GM18907 (cell line): ENCODE results near the gene IGFBP4.

Experiments used
- ATAC-seq: cut with Tn5 transposase; IDR thresholded peaks from one replicate; pipeline ENCODE4 v1.9.1; 2021; ENCODE audit warnings: mild to moderate bottlenecking, moderate library complexity; ENCODE audit not compliant: unreplicated experiment

The IGFBP4 gene

DNA sequence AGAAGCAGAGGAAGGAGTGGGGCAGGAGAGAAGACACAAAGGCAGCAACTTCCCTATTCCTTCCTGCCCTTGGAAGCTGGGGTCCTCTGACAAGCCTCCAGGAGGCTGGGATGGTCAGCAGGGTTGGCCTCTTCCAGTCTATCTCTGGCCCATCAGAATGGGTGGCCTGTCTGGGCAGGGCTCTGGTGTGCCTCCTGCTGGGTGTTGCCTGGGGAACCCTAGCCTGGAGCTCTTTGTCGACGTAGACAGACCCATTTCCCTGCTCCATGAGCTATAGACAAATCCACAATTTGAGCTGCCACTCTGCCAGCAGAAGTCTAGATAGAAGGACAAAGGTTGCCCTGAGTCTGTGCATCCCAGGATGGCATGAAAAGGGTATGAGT, 11.4 kb downstream of the IGFBP4 start:
- ATAC-seq, result no peak

DNA sequence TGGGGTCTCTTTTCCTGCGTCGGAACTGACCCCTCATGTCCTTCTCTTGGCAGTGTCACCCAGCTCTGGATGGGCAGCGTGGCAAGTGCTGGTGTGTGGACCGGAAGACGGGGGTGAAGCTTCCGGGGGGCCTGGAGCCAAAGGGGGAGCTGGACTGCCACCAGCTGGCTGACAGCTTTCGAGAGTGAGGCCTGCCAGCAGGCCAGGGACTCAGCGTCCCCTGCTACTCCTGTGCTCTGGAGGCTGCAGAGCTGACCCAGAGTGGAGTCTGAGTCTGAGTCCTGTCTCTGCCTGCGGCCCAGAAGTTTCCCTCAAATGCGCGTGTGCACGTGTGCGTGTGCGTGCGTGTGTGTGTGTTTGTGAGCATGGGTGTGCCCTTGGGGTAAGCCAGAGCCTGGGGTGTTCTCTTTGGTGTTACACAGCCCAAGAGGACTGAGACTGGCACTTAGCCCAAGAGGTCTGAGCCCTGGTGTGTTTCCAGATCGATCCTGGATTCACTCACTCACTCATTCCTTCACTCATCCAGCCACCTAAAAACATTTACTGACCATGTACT, 13.2 kb downstream of the IGFBP4 start:
- no peak for ATAC-seq

- no peak for ATAC-seq
These were observed 14.1 kb downstream of the IGFBP4 start for GRCh38 chr17:40457369-40457768.

DNA sequence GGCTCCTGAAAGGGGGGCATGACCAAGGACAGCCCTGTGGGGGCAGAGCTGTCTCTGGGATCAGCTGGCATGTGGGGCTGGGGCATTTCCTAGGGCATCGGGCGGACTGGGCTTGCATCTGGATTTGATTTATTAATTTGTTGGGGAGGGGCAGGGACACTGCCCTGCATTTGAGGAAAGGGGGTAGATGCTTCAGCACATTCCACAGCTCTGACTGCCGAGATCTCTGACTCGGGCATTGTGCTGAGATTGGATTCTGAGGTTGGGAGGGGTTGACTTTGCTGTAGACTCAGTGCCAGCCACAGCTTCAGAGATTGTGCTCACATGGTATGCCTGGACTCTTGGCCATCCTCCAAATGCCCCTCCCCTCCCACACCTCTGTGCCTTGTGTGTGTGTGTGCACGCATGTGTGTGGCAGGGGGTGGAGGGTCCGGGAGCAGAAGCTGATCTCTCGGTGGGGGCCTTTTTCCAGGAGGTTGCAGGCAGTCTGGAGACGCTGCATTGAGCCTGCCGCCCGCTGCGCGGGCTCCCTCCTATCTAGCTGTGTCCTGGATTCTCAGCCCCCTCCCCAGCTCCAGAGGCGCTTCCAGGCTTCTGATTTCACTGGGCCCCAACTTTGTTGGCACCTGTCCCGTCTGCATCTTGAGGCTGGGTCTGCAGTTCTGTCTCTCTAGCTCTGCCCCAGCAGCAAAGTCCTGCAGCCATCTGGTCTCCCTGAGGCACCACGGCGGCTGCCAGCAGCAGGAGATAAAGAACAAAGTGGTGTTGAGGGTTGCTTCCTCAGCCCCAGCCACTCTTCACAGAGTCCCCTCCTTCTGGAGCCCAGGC, 14.9 kb downstream of the IGFBP4 start:
- ATAC-seq, result no peak

DNA sequence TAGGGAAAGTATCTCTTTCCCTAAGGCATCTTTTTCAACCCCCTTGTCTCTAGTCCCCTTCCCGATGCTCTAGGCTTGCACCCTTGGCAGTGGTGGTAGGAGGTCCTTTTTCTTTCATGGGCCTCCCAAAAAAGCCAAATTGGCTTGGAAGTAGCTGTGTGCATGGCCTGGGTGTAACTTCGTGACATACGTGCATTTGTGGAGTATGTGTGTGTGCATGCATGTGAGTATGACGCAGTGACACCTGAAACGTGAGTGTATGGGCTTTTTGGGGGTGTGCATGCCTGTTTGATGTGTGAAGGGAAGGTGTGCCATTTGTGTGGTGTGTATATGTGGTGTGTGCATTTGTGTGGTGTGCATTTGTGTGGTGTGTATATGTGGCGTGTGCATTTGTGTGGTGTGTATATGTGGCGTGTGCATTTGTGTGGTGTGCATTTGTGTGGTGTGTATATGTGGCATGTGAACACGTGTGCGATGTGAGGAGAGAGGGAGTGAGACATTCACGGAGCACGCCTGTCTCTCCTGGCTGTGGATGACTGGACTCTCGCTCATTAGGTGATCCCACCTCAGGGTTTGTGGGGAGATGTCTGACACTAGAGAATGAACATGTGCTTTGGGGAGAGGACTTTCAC, 15.7 kb downstream of the IGFBP4 start:
- no peak for ATAC-seq

GRCh38 chr17:40459636-40460603, 16.7 kb downstream of the IGFBP4 start:
- ATAC-seq, result no peak

DNA sequence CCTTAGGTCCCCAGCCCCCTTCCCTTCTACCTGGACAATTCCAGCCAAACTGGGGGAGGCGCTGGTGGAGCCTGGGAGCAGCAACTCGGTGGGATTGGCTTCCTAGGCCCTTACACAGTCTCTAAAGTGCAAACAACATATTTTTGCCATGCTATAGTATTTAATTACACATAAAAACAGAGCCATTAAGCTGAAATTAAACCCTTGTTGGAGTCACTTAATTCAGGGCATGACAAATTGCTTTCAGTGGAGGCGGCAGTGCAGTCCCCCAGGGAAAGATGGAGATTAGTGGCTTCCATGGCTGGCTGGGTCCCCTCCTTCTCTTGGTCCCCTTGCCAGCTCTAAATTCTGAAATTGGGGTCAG, 17.3 kb downstream of the IGFBP4 start:
- ATAC-seq, result no peak

GRCh38 chr17:40460968-40461731, 17.9 kb downstream of the IGFBP4 start:
- no peak for ATAC-seq

- no peak for ATAC-seq
These were observed 18.6 kb downstream of the IGFBP4 start for GRCh38 chr17:40461732-40462342.

GRCh38 chr17:40462343-40463121, 19.3 kb downstream of the IGFBP4 start:
- no peak for ATAC-seq

DNA sequence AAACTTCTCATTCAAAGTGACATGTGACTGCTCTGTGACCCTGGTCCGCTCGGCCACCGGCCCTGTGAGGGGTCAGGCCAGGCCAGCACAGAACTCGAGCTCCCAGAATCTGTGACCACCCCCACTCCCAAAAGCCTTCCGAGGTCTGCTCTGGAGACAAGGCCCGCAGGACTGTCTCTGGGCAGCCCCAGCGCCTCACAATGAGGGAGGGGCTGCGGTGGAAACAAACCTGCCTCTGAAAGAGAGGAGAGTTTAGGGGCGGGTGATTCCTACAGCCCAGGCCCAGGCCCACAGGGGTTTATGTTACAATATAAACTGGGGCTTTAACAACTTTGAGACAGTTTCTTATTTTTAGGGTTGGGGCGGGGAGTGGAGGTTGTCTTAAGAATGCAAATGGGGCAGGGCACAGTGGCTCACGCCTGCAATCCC, 19.9 kb downstream of the IGFBP4 start:
- ATAC-seq, result no peak

DNA sequence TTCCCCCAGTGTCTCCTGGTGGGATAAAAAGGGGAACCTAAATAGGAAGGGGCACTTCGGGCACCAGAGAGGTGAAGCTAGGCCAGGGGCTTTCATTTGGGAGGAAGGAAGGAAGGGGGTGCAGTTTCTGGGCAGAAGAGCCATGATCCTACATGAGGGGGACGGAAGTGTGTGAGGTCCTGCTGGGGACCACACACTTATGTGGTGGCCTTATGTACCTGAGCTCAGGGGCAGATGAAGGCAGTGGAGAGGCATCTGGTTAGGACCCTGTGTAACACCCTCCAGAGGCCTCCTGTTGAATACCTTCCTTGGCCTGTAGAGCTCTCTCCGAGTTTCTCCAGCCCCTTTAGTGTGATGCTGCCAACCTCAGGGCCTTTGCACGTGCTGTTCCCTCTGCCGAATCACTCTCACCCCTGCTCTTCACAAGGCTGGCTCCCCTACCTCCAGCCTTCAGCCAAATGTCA, 21.2 kb downstream of the IGFBP4 start:
- no peak for ATAC-seq

DNA sequence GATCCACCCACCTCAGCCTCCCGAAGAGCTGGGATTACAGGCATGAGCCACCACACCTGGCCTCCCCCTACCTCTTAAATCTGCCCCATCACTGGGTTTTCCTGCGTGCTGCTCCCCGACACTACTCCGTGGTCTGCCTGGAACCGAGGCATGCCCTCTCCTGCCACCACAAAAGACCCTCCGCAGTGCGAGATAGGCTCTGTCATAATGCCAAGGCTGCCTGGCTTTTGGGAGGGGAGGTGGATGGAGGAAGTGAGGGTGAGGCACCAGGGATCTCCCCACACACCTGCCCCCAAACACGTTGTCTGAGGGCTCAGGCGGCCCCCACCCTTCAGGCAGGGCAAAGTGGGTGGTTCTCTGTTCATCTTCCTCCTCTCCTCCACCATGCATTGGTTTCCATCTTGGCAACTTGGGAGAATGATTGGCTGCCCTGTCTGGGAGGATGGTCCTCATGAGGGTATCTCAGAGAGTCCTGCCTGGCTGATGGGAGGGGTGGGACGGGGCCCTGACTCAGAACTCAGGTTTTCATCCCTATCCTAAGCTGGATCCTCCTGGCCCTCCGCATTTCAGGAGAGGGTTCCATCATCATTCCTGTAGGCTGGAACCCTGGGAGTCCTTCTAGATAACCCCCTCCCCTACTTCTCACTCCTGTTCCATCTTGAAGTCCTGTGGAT, 23.2 kb downstream of the IGFBP4 start:
- ATAC-seq, result no peak

DNA sequence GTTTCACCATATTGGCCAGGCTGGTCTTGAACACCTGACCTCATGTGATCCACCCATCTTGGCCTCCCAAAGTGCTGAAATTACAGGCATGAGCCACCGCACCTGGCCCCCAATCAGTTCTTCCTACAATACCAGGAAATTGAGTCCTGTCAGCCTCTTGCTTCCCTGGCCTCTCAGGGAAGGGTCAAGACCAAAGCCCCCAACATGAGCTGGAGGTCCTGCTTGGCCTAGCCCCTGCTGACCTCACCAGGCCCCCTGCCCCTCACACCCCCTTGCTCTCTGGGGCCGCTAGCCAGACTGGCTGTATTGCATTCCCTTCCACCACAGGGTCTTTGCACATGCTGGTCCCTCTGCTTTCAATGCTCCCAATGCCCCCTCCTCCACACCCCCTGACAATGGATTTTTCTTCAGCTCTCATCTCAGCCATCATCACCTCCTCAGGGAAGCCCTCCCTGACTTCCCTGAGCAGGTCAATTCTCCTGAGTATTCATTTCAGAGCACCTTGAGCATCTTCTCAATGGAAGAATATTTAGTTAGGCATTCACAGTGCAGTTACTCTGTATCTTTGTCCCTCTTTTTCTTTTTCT, 24.1 kb downstream of the IGFBP4 start:
- ATAC-seq, result no peak

GRCh38 chr17:40468560-40468959, 25.3 kb downstream of the IGFBP4 start:
- ATAC-seq, result no peak

DNA sequence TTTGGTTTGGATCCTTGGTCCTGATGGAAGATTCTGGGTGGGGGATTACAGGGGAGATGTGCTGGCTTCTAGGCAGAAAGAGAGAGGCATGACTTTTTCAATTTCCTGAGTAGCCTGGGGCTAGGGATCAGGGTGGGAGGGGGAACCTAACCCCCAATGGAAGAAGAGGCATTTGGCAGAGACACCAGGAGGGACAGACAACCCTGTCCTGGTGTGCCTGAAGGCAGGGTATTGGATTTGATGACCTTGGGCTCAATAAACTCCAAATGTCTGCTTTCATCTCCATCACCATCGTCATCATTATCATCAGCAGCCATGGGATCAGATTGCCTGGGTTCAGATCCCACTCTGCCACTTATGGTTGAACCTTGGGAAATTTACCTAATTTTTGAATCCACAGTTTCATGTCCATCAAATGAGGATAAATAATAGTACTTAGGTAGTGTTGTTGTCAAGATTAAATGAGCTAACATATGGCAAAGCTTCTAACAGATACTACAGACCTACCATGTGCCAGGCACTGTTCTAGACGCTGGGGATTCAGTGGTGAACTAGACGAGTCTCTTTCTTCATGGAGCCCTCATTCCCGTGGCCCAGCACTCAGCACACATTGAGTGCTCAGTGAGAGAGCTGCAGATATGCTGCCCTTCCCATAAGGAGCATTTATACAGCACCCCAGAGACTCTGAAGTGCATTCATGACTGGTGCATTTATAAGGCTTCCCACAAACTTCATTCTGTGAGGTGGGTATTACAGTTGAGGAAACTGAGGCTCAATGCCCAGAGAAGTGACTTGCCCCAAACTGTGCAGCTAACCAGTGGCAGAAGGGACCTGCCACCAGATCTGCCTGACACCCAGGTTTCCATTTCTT, 26.8 kb downstream of the IGFBP4 start:
- ATAC-seq, result no peak
